Endothelial cell of umbilical vein (primary cell): ENCODE data around the gene AADAC. TPM values are rescaled to one million over a fixed set of nuclear protein-coding genes. Genes with fewer than 3 reads are reported as not detected.

Experiments used
- BruUV-seq: library from RNA; stranded (reverse); fragments of 400-500 nt; replicated peaks from 2 replicates; lab custom pipeline; 2021; lab: Mats Ljungman, UMichigan
- CTCF ChIA-PET: fragments of 300-600, 350-600 bp; sonication (Branson Sonifier 250); formaldehyde crosslinking; loops from one replicate; lab custom pipeline; 2021; ENCODE audit warnings: antibody characterized with exemption, inconsistent platforms; lab: Charles Lee
- POLR2A ChIA-PET: fragments of 300-600, 350-600 bp; sonication (Branson Sonifier 250); formaldehyde crosslinking; loops from one replicate; lab custom pipeline; 2021; ENCODE audit warnings: antibody characterized with exemption, inconsistent platforms; lab: Charles Lee
- DNase-seq: peaks from one replicate; pipeline ENCODE4 v3.0.0-alpha.2; 2011; ENCODE audit warnings: low read depth, low spot score
- FAIRE-seq: peaks from 2 replicates; lab custom pipeline; 2011; peaks lifted over from hg19 to GRCh38; lab: Jason Lieb, UNC
- H2AFZ ChIP-seq: 2 replicates; pipeline ENCODE4 v1.6.0; 2012; ENCODE audit warnings: low read depth, low read length, control low read depth, inconsistent platforms
- H3K27ac ChIP-seq: 2 replicates; pipeline ENCODE4 v1.5.1; 2011; ENCODE audit warnings: low read depth, mild to moderate bottlenecking, control low read depth, low read length, moderate library complexity; ENCODE audit not compliant: insufficient read depth
- H3K27me3 ChIP-seq, 2 experiments: 2 replicates each; pipeline versions ENCODE4 v1.6.0 to v1.6.1; 2011; ENCODE audit warnings: low read length in 2 of 2, mixed read lengths in 1 of 2; ENCODE audit not compliant: control insufficient read depth in 2 of 2, insufficient read depth in 2 of 2
- H3K36me3 ChIP-seq, 2 experiments: 2 replicates in 1 of 2; 3 replicates in 1 of 2; pipeline ENCODE4 v1.5.1; 2011; ENCODE audit warnings: low read length in 2 of 2, mild to moderate bottlenecking in 1 of 2, moderate library complexity in 1 of 2; ENCODE audit not compliant: control insufficient read depth in 2 of 2, insufficient read depth in 2 of 2; ENCODE audit errors: extremely low read depth in 1 of 2
- H3K4me1 ChIP-seq: 3 replicates; pipeline ENCODE4 v1.5.1; 2011; ENCODE audit warnings: mild to moderate bottlenecking, low read length; ENCODE audit not compliant: control insufficient read depth, insufficient read depth; ENCODE audit errors: extremely low read depth
- H3K4me2 ChIP-seq: 2 replicates; pipeline ENCODE4 v1.6.1; 2011; ENCODE audit warnings: low read length, control low read depth, mixed read lengths; ENCODE audit not compliant: insufficient read depth
- H3K4me3 ChIP-seq, 3 experiments: fragments of 200-600 bp in 1 of 3; sonication (generic), shearing (Covaris generic) in 1 of 3; replicated peaks in 1 of 3; 2 replicates each; pipeline ENCODE4 v1.5.1; 2011 to 2016; ENCODE audit warnings: control low read depth in 3 of 3, low read length in 3 of 3, mild to moderate bottlenecking in 2 of 3, inconsistent platforms in 1 of 3, low read depth in 1 of 3, moderate library complexity in 1 of 3; ENCODE audit not compliant: insufficient read depth in 1 of 3
- H3K79me2 ChIP-seq: 2 replicates; pipeline ENCODE4 v1.6.0; 2012; ENCODE audit warnings: low read length, inconsistent platforms; ENCODE audit not compliant: control insufficient read depth, insufficient read depth
- H3K9ac ChIP-seq: replicated peaks from 2 replicates; pipeline ENCODE3; 2011; ENCODE audit warnings: low read length, control low read depth; ENCODE audit not compliant: insufficient read depth; ENCODE audit errors: extremely low read depth
- H3K9me1 ChIP-seq: replicated peaks from 3 replicates; pipeline ENCODE4 v1.6.0; 2011; ENCODE audit warnings: mild to moderate bottlenecking, low read length; ENCODE audit not compliant: control insufficient read depth, insufficient read depth; ENCODE audit errors: extremely low read depth
- H3K9me3 ChIP-seq: replicated peaks from 2 replicates; pipeline ENCODE4 v1.5.1; 2012; ENCODE audit warnings: low read length, inconsistent platforms; ENCODE audit not compliant: control insufficient read depth, insufficient read depth
- H4K20me1 ChIP-seq: replicated peaks from 2 replicates; pipeline ENCODE3; 2011; ENCODE audit warnings: mild to moderate bottlenecking, low read length; ENCODE audit not compliant: control insufficient read depth, insufficient read depth; ENCODE audit errors: extremely low read depth
- EZH2 ChIP-seq: IDR thresholded peaks from 2 replicates; pipeline ENCODE4 v1.6.1; 2012; ENCODE audit warnings: borderline replicate concordance, low read depth, mild to moderate bottlenecking, moderate library complexity, low read length, inconsistent platforms; ENCODE audit not compliant: severe bottlenecking
- FOS ChIP-seq: IDR thresholded peaks from 2 replicates; pipeline ENCODE4 v1.6.1; 2011; ENCODE audit warnings: mild to moderate bottlenecking, low read length, moderate library complexity, borderline replicate concordance; ENCODE audit not compliant: insufficient read depth
- GATA2 ChIP-seq: IDR thresholded peaks from 2 replicates; pipeline ENCODE4 v1.7.0; 2011; ENCODE audit warnings: low read depth, mild to moderate bottlenecking, moderate library complexity, mixed read lengths, low read length; ENCODE audit not compliant: insufficient read length, insufficient read depth
- JUN ChIP-seq: IDR thresholded peaks from 2 replicates; pipeline ENCODE4 v1.6.1; 2011; ENCODE audit warnings: borderline replicate concordance, low read depth; ENCODE audit not compliant: insufficient read length, insufficient read depth
- MYC ChIP-seq: IDR thresholded peaks from one replicate; pipeline ENCODE4 v1.6.1; 2011; ENCODE audit warnings: mild to moderate bottlenecking, low read depth, low read length
- POLR2A ChIP-seq: IDR thresholded peaks from 2 replicates; pipeline ENCODE4 v1.6.1; 2012; ENCODE audit warnings: low read depth, mild to moderate bottlenecking, control low read depth, low read length
- POLR2AphosphoS5 ChIP-seq: IDR thresholded peaks from 2 replicates; pipeline ENCODE4 v1.6.1; 2012; ENCODE audit warnings: low read depth, mild to moderate bottlenecking, control low read depth, low read length, moderate library complexity; ENCODE audit not compliant: insufficient read depth
- dilution Hi-C: fragments of 300-500 bp; cut with MboI; formaldehyde crosslinking; loops from one replicate; pipeline ENCODE4 v1.15.0; 2019; ENCODE audit warnings: low sequenced_read_pairs; ENCODE audit not compliant: extremely low pct_ligation_motif_present
- intact Hi-C: fragments of 100-400 bp; cut with micrococcal nuclease; formaldehyde crosslinking; loops from one replicate; pipeline ENCODE4 v1.10.0; 2022
- polyA plus RNA-seq, 4 experiments: library from polyadenylated mRNA; depleted of rRNA in 3 of 4; stranded (reverse) in 3 of 4; unstranded in 1 of 4; fragments of >200 nt; gene quantifications; 2 replicates each; pipeline versions ENCODE4 v1.2.1 to v1.2.3, GENCODE V29; 2011 to 2012; ENCODE audit warnings: missing spikeins in 1 of 4
- total RNA-seq: library from RNA; stranded (reverse); gene quantifications from 2 replicates; pipeline ENCODE4 v1.2.3, GENCODE V29; 2021
- TF ChIP-seq, protein P1 (sequence below), 2 donors: IDR thresholded peaks; 1 replicate in 1 of 2; 2 replicates in 1 of 2; pipeline ENCODE4 v1.5.1; 2011; ENCODE audit warnings: low read length in 2 of 2, mild to moderate bottlenecking in 2 of 2, moderate library complexity in 2 of 2, control low read depth in 1 of 2, inconsistent platforms in 1 of 2, low read depth in 1 of 2; ENCODE audit not compliant: insufficient read depth in 1 of 2; ENCODE audit errors: extremely low read depth in 1 of 2
- TF ChIP-seq, protein P2 (sequence below): IDR thresholded peaks from 2 replicates; pipeline ENCODE4 v1.6.1; 2011; ENCODE audit not compliant: insufficient read depth, insufficient read length

The AADAC gene
- total and polyA plus RNA-seq, 2 donors (not counting 3 experiments of a cell fraction or from before 2014, with no cell fraction given): 0.27 to 0.62 TPM

DNA sequence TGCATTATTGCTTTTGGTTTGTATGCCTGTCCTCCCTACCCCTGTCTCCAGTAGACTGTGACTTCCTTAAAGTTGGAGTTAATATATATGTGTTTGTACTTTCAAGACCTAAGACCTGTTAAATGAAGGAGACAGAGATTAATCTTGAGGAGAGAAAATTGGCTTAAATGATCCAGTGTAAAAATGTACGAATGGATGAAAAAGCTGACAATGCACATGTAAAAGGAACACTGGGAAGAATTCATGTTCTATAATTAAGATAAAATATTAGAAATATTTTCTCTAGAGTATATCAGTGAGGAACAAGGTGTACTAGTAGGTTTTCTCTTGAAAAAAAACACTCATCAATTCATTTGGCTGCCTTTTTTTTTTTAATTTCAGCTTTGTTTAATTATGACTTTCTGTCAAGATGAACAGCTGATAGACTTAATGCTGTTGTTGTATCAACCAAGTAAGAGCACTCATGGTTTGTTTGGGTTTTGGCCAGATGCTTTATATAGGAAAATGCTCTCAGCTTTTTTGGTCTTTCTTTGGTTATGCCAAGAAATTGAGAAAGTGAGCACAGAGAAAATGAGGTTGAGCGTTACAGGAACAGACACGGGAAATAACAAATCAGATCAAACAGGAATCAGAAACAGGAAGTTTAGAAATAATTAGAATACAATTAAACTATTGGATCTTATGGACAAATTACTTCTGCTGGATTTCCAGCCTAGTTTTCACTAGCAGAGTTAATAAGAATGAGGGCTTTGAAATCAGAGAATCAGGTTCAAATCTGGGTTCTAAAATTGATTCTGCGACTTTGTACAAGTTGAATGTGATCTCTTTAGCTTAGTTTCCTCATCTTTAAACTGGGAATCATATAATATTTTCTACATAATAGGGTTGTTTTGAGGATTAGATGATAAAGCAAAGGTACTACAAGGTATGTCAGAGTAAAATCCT lies 38.3 kb upstream of the AADAC start:
- no peak for FAIRE-seq
- Histone ChIP-seq H3K4me1 (peaks cover 18% of the 10 kb centered on the region), H3K9me1 (no peaks in the 10 kb centered on the region), H3K4me3 (no peak overlapping the region), H3K4me2 (peak overlapping the region; percentile 36), H3K9ac (no peak overlapping the region), H3K27me3 (no peaks in the 10 kb centered on the region), H3K36me3 (no peaks in the 10 kb centered on the region), H3K79me2 (peaks cover 3% of the 10 kb centered on the region), H3K27ac (no peak overlapping the region), H4K20me1 (no peaks in the 10 kb centered on the region), H3K9me3 (no peaks in the 10 kb centered on the region), H2AFZ (no peak overlapping the region)
- BruUV-seq: no TSS peak
- no peak for TF ChIP-seq EZH2
- no peak for TF ChIP-seq POLR2A
- no peak for TF ChIP-seq MYC
- TF ChIP-seq, protein P1, sequence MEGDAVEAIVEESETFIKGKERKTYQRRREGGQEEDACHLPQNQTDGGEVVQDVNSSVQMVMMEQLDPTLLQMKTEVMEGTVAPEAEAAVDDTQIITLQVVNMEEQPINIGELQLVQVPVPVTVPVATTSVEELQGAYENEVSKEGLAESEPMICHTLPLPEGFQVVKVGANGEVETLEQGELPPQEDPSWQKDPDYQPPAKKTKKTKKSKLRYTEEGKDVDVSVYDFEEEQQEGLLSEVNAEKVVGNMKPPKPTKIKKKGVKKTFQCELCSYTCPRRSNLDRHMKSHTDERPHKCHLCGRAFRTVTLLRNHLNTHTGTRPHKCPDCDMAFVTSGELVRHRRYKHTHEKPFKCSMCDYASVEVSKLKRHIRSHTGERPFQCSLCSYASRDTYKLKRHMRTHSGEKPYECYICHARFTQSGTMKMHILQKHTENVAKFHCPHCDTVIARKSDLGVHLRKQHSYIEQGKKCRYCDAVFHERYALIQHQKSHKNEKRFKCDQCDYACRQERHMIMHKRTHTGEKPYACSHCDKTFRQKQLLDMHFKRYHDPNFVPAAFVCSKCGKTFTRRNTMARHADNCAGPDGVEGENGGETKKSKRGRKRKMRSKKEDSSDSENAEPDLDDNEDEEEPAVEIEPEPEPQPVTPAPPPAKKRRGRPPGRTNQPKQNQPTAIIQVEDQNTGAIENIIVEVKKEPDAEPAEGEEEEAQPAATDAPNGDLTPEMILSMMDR (IDR thresholded peaks at IDR 0.05; ENCODE audit: extremely low read depth in 1 of 2, insufficient read depth in 1 of 2, low read depth in 1 of 2, low read length in 2 of 2): no peak
- TF ChIP-seq POLR2AphosphoS5: no peak
- TF ChIP-seq JUN: no peak
- no peak for TF ChIP-seq FOS
- TF ChIP-seq GATA2: no peak
- TF ChIP-seq, protein P2, sequence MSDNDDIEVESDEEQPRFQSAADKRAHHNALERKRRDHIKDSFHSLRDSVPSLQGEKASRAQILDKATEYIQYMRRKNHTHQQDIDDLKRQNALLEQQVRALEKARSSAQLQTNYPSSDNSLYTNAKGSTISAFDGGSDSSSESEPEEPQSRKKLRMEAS: no peak
- CTCF ChIA-PET: no interaction called here
- dilution Hi-C loops: no loop called here
- intact Hi-C loops: no loop called here
- peak; percentile 31 for DNase-seq
- POLR2A ChIA-PET: no interaction called here
